Measurements from ENCODE around the gene CDH1.
"Not testable (repeated sequence)": the region's sequence is repeated elsewhere in the genome, so short reads cannot be mapped to it uniquely, and the experiment has no call there.

The CDH1 gene

GRCh38 chr16:68737046-68737729 lies at the start of gene CDH1:
Gene CDH1 (plus strand): TSS chr16:68737292. CDS start chr16:68737416, 124 bp downstream.
- DNase-seq, result peak; percentile 23
- peak; percentile 56 for ATAC-seq

- no peak for ATAC-seq
- DNase-seq, result no peak
Measured at GRCh38 chr16:68689921-68690320, 47.2 kb upstream of the CDH1 start.

GRCh38 chr16:68695575-68695974 lies 41.5 kb upstream of the CDH1 start:
- DNase-seq (no peak), ATAC-seq (no peak)

- ATAC-seq, result no peak
- DNase-seq, result no peak
Measured at GRCh38 chr16:68696514-68696913, 40.6 kb upstream of the CDH1 start.

- no peak for DNase-seq
- no peak for ATAC-seq
Measured at GRCh38 chr16:68698091-68698490, 39.0 kb upstream of the CDH1 start.

- ATAC-seq (no peak), DNase-seq (no peak)
Measured at GRCh38 chr16:68700120-68700519, 37.0 kb upstream of the CDH1 start.

- ATAC-seq (no peak), DNase-seq (no peak)
Measured at GRCh38 chr16:68700831-68701230, 36.3 kb upstream of the CDH1 start.

- DNase-seq (peak; percentile 75), ATAC-seq (peak; percentile 67)
Measured at GRCh38 chr16:68704232-68704867, 32.7 kb upstream of the CDH1 start.

GRCh38 chr16:68707340-68708152 lies 29.5 kb upstream of the CDH1 start:
- ATAC-seq (no peak), DNase-seq (no peak)

GRCh38 chr16:68710211-68710610 lies 26.9 kb upstream of the CDH1 start:
- no peak for ATAC-seq

GRCh38 chr16:68711421-68712139 lies 25.5 kb upstream of the CDH1 start:
- DNase-seq (peak; percentile 17), ATAC-seq (peak; percentile 66)

More at GRCh38 chr16:68710211-68710610, 26.9 kb upstream of the CDH1 start:
- DNase-seq, result no peak

- DNase-seq (no peak), ATAC-seq (no peak)
Measured at GRCh38 chr16:68713361-68713760, 23.7 kb upstream of the CDH1 start.

- ATAC-seq (no peak), DNase-seq (no peak)
Measured at GRCh38 chr16:68715471-68715870, 21.6 kb upstream of the CDH1 start.

GRCh38 chr16:68716516-68716915 lies 20.6 kb upstream of the CDH1 start:
- not testable (repeated sequence) for DNase-seq, ATAC-seq

GRCh38 chr16:68717684-68718083 lies 19.4 kb upstream of the CDH1 start:
- DNase-seq (no peak), ATAC-seq (no peak)

- DNase-seq (no peak), ATAC-seq (no peak)
Measured at GRCh38 chr16:68718590-68718989, 18.5 kb upstream of the CDH1 start.

- ATAC-seq (peak; percentile 80), DNase-seq (no peak)
Measured at GRCh38 chr16:68719993-68720489, 17.1 kb upstream of the CDH1 start.

GRCh38 chr16:68722119-68723024 lies 14.7 kb upstream of the CDH1 start:
- no peak for DNase-seq
- no peak for ATAC-seq

GRCh38 chr16:68724797-68725196 lies 12.3 kb upstream of the CDH1 start:
- ATAC-seq (no peak), DNase-seq (no peak)

- ATAC-seq (no peak), DNase-seq (no peak)
Measured at GRCh38 chr16:68728523-68728922, 8.6 kb upstream of the CDH1 start.

GRCh38 chr16:68731637-68732036 lies 5.5 kb upstream of the CDH1 start:
- ATAC-seq (no peak), DNase-seq (no peak)

All from stimulated activated naive CD8-positive, alpha-beta T cell treated with anti-CD3 and anti-CD28 coated beads, Interleukin-15, Interleukin-2, amounts not matched to agents 100 U/mL and 50 U/mL, for 24 hours (primary cell).